ENCODE results near the gene CACNB2. TPM values are rescaled to one million over a fixed set of nuclear protein-coding genes. Genes with fewer than 3 reads are reported as not detected.
"Not testable (repeated sequence)": the region's sequence is repeated elsewhere in the genome, so short reads cannot be mapped to it uniquely, and the experiment has no call there.

Gene CACNB2
- total RNA-seq, 4 donors from 2014 or later = 0.13 to 1.5 (median 0.18) TPM; not detected in 1

DNA sequence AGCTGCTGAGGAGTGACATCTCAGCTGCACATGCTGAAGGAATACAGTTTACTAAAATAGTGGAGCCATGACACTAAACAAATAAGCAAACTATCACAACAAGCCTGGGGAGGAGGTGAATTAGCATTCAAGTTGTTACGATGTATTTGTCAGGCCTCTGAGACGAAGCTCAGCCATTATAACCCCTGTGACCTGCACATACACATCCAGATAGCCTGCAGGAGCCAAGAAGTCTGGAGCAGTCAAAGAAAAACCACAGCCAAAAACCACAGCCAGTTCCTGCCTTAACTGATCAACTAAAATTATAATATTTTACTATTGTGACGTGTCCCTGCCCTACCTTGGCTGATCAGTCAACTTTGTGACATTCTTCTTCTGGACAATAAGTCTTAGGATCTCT, 442.6 kb downstream of the CACNB2 start:
- ATAC-seq = no peak
- in situ Hi-C loops (cut with MboI; ENCODE audit: low sequenced_read_pairs in 4 of 4) (no loop called here), intact Hi-C loops (cut with DNase I; ENCODE audit: low total_unique reads) (no loop called here)

DNA sequence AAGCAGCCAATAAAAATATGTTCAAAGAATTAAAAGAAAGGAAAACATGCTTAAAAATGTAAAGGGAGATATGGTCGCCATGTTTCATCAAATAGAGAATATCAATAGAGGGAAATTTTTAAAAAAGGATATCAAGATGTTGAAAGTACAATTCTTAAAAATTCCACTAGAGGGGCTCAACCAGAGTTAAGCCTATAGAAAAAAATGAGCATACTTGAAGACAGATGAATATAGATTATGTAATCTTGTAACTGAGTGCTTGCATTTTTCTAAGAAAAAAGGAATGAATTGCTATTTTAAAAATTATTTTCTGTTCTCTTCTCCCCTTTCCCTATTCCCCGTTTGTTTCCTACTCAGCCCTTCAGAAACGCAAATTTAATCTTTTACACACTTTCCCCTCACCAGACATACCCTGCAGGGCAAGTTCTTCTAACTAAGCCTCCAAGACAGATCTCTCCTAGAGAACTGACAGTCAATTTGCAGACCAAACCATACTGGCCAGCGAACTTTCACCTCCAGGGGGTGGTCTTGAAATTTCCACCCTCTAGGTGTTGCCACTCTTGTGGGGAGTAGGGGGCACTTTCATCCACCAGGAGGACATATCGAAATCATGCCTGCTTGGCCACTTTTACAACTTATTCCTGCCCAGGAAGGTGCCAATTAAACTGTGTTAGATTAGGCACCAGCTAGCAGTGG, 443.5 kb downstream of the CACNB2 start:
- Histone ChIP-seq H3K4me1 (no peaks in the 10 kb centered on the region), H3K27ac (no peak overlapping the region), H3K9me3 (no peaks in the 10 kb centered on the region), H3K27me3 (no peaks in the 10 kb centered on the region), H3K36me3 (peaks cover 0 to 31% of the 10 kb centered on the region in 2 donors), H3K4me3 (no peak overlapping the region)
- DNase-seq (no peak), ATAC-seq (no peak)
- intact Hi-C loops (cut with DNase I; ENCODE audit: low total_unique reads) (no loop called here), in situ Hi-C loops (cut with MboI; ENCODE audit: low sequenced_read_pairs in 4 of 4) (no loop called here)
- TF ChIP-seq POLR2A (IDR thresholded peaks at IDR 0.05) = no peak

More for the DNA sequence above, 442.6 kb downstream of the CACNB2 start:
- no peak for DNase-seq
- no peak overlapping the region for H3K4me3 ChIP-seq
- H3K4me1 ChIP-seq = no peaks in the 10 kb centered on the region
- TF ChIP-seq, protein P1, sequence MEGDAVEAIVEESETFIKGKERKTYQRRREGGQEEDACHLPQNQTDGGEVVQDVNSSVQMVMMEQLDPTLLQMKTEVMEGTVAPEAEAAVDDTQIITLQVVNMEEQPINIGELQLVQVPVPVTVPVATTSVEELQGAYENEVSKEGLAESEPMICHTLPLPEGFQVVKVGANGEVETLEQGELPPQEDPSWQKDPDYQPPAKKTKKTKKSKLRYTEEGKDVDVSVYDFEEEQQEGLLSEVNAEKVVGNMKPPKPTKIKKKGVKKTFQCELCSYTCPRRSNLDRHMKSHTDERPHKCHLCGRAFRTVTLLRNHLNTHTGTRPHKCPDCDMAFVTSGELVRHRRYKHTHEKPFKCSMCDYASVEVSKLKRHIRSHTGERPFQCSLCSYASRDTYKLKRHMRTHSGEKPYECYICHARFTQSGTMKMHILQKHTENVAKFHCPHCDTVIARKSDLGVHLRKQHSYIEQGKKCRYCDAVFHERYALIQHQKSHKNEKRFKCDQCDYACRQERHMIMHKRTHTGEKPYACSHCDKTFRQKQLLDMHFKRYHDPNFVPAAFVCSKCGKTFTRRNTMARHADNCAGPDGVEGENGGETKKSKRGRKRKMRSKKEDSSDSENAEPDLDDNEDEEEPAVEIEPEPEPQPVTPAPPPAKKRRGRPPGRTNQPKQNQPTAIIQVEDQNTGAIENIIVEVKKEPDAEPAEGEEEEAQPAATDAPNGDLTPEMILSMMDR (IDR thresholded peaks at IDR 0.05 in 4 of 5, conservative IDR thresholded peaks at IDR 0.05 in 1 of 5) = no peak
- TF ChIP-seq POLR2A (IDR thresholded peaks at IDR 0.05) = no peak
- no peak overlapping the region for H3K27ac ChIP-seq
- H3K9me3 ChIP-seq = no peaks in the 10 kb centered on the region
- H3K27me3 ChIP-seq = no peaks in the 10 kb centered on the region
- peaks cover 0 to 28% of the 10 kb centered on the region in 2 donors for H3K36me3 ChIP-seq

DNA sequence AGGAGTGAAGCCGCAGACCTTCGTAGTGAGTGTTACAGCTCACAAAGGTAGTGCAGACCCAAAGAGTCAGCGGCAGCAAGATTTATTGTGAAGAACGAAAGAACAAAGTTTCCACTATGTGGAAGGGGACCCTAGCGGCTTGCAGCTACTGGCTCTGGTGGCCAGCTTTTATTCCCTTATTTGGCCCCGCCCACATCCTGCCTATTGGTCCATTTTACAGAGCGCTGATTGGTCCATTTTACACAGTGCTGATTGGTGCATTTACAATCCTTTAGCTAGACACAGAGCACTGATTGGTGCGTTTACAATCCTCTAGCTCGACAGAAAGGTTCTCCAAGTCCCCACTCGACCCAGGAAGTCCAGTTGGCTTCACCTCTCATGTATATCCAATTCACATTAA, 446.4 kb downstream of the CACNB2 start:
- in situ Hi-C loops (cut with MboI; ENCODE audit: low sequenced_read_pairs in 4 of 4); ATAC-seq; intact Hi-C loops (cut with DNase I; ENCODE audit: low total_unique reads): not testable (repeated sequence)

DNA sequence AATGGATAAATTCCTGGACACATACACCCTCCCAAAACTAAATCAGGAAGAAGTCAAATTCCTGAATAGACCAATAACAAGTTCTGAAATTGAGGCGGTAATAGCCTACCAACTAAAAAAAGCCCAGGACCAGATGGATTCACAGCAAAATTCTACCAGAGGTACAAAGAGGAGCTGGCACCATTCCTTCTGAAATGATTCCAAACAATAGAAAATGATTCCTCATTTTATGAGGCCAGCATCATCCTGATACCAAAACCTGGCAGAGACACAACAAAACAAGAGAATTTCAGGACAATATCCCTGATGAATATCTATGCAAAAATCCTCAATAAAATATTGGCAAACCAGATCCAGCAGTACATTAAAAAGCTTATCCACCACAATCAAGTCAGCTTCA, 450.9 kb downstream of the CACNB2 start:
- H3K27ac ChIP-seq; H3K4me1 ChIP-seq; H3K27me3 ChIP-seq; H3K9me3 ChIP-seq; intact Hi-C loops (cut with DNase I; ENCODE audit: low total_unique reads); H3K4me3 ChIP-seq; DNase-seq; in situ Hi-C loops (cut with MboI; ENCODE audit: low sequenced_read_pairs in 4 of 4); ATAC-seq: not testable (repeated sequence)
- H3K36me3 ChIP-seq = peaks cover 0 to 15% of the 10 kb centered on the region in 2 donors

More for the DNA sequence above, 446.4 kb downstream of the CACNB2 start:
- H3K36me3 ChIP-seq = peaks cover 0 to 18% of the 10 kb centered on the region in 2 donors
- not testable (repeated sequence) for H3K4me1 ChIP-seq, H3K9me3 ChIP-seq, H3K27ac ChIP-seq, H3K4me3 ChIP-seq, DNase-seq, H3K27me3 ChIP-seq

Other genes with a start within 250 kb of the CACNB2 start
- gene SLC39A12, start 188.5 kb upstream of the CACNB2 start, total RNA-seq = not detected

All from gastrocnemius medialis (tissue), 4 donors.